Lung (tissue), 12 donors: ENCODE data around the gene CYP4F8. TPM values are rescaled to one million over a fixed set of nuclear protein-coding genes. Genes with fewer than 3 reads are reported as not detected.

ENCODE experiments used
- ATAC-seq: fragments of 200-7000 bp; cut with Tn5 transposase; one replicate; pipeline ENCODE4 v1.9.1; 2020; ENCODE audit warnings: moderate number of reproducible peaks; ENCODE audit not compliant: insufficient read depth, low FRiP score
- DNase-seq, 3 donors: peaks; one replicate each; pipeline ENCODE4 v3.0.0-alpha.2; 2013 to 2017
- H3K27ac ChIP-seq, 2 donors: one replicate each; pipeline ENCODE4 v1.5.1; 2013; ENCODE audit warnings: mild to moderate bottlenecking in 2 of 2, moderate library complexity in 2 of 2, control low read depth in 1 of 2, inconsistent platforms in 1 of 2, low read depth in 1 of 2, low read length in 1 of 2
- H3K27me3 ChIP-seq, 3 donors: one replicate each; pipeline ENCODE4 v1.5.1; 2013; ENCODE audit warnings: low read length in 2 of 3; ENCODE audit not compliant: control insufficient read depth in 3 of 3, insufficient read depth in 3 of 3
- H3K36me3 ChIP-seq, 4 donors: one replicate each; pipeline ENCODE4 v1.5.1; 2013; ENCODE audit warnings: low read length in 4 of 4, mild to moderate bottlenecking in 1 of 4, moderate library complexity in 1 of 4; ENCODE audit not compliant: control insufficient read depth in 4 of 4, insufficient read depth in 4 of 4
- H3K4me1 ChIP-seq, 5 donors: one replicate each; pipeline ENCODE4 v1.5.1; 2013; ENCODE audit warnings: low read length in 5 of 5, mild to moderate bottlenecking in 2 of 5, moderate library complexity in 1 of 5; ENCODE audit not compliant: control insufficient read depth in 5 of 5, insufficient read depth in 5 of 5
- H3K4me3 ChIP-seq: one replicate; pipeline ENCODE4 v1.5.1; 2013; ENCODE audit warnings: mild to moderate bottlenecking, control low read depth, moderate library complexity
- H3K9ac ChIP-seq, 2 donors: one replicate each; pipeline ENCODE4 v1.5.1; 2013; ENCODE audit warnings: low read length in 2 of 2, control low read depth in 1 of 2; ENCODE audit not compliant: insufficient read depth in 1 of 2
- H3K9me3 ChIP-seq, 4 donors: one replicate each; pipeline ENCODE4 v1.5.1; 2013; ENCODE audit warnings: low read length in 3 of 4, mild to moderate bottlenecking in 1 of 4, moderate library complexity in 1 of 4; ENCODE audit not compliant: control insufficient read depth in 4 of 4, insufficient read depth in 3 of 4
- CTCF ChIP-seq: IDR thresholded peaks from 2 replicates; pipeline ENCODE4 v1.5.1; 2012; ENCODE audit warnings: mild to moderate bottlenecking; ENCODE audit errors: control extremely low read depth, extremely low read depth
- WGBS, 2 donors: extraction: QIAGEN DNeasy Blood & Tissue Kit; methylation state at CpG; one replicate each; pipeline ENCODE4 v1.1.7; 2013; 5-methylcytosine and 5-hydroxymethylcytosine counted together
- polyA plus RNA-seq, 2 donors: library from polyadenylated mRNA; stranded (reverse); fragments of 200-250 nt; gene quantifications; one replicate each; pipeline ENCODE4 v1.2.1, GENCODE V29; 2013
- total RNA-seq, 2 donors: library from RNA; depleted of rRNA in 1 of 2; stranded (reverse); fragments of >200 nt in 1 of 2; gene quantifications; one replicate each; pipeline ENCODE4 v1.2.1, GENCODE V29; 2014 to 2021
- donor health status: control.
- donor health status: control.
- donor health status: Bipolar disorder and iron deficiency.
- donor health status: healthy.
- donor health status: DM: yes; HTN: yes; CAD: no.

CYP4F8 gene
- total and polyA plus RNA-seq, 4 donors, result not detected

- no peak overlapping the region for H3K4me3 ChIP-seq
- no peak overlapping the region for H3K9ac ChIP-seq
- peaks cover 0 to 3% (median 0%) of the 10 kb centered on the region in 5 donors for H3K4me1 ChIP-seq
- no peaks in the 10 kb centered on the region for H3K27me3 ChIP-seq
- H3K36me3 ChIP-seq, result no peaks in the 10 kb centered on the region
- TF ChIP-seq CTCF, result no peak
- H3K27ac ChIP-seq, result no peak overlapping the region
- ATAC-seq (no peak), DNase-seq (no peak)
- H3K9me3 ChIP-seq, result peaks cover 0 to 4% (median 0%) of the 10 kb centered on the region in 4 donors
- 51 to 62% methylated on average over 7 of the region's 7 CpGs for WGBS, 2 donors
These were observed 1.7 kb downstream of the CYP4F8 start for GRCh38 chr19:15616627-15617270.

- DNase-seq (no peak), ATAC-seq (no peak)
- no peaks in the 10 kb centered on the region for H3K36me3 ChIP-seq
- H3K4me1 ChIP-seq, result peaks cover 0 to 3% (median 0%) of the 10 kb centered on the region in 5 donors
- H3K27me3 ChIP-seq, result no peaks in the 10 kb centered on the region
- no peak overlapping the region for H3K27ac ChIP-seq
- WGBS, 2 donors, result 82 to 84% methylated on average over 5 of the region's 5 CpGs
- no peak overlapping the region for H3K4me3 ChIP-seq
- no peak overlapping the region for H3K9ac ChIP-seq
- TF ChIP-seq CTCF, result no peak
- H3K9me3 ChIP-seq, result peaks cover 0 to 2% (median 0%) of the 10 kb centered on the region in 4 donors
These were observed 3.3 kb downstream of the CYP4F8 start for GRCh38 chr19:15618321-15618720.

GRCh38 chr19:15621801-15622200, 6.8 kb downstream of the CYP4F8 start:
- H3K4me3 ChIP-seq, result no peak overlapping the region
- no peak for DNase-seq
- no peak overlapping the region for H3K9ac ChIP-seq
- no peak for ATAC-seq
- H3K27ac ChIP-seq, result no peak overlapping the region
- no peaks in the 10 kb centered on the region for H3K36me3 ChIP-seq
- H3K9me3 ChIP-seq, result peaks cover 0 to 2% (median 0%) of the 10 kb centered on the region in 4 donors
- no peaks in the 10 kb centered on the region for H3K4me1 ChIP-seq
- no peak for TF ChIP-seq CTCF
- no peaks in the 10 kb centered on the region for H3K27me3 ChIP-seq
- WGBS, 2 donors, result 71 to 83% methylated on average over 1 of the region's 1 CpG

GRCh38 chr19:15622991-15623390, 8.0 kb downstream of the CYP4F8 start:
- no peaks in the 10 kb centered on the region for H3K4me1 ChIP-seq
- 57 to 65% methylated on average over 11 of the region's 11 CpGs for WGBS, 2 donors
- no peak for TF ChIP-seq CTCF
- H3K27me3 ChIP-seq, result no peaks in the 10 kb centered on the region
- DNase-seq (no peak), ATAC-seq (no peak)
- no peaks in the 10 kb centered on the region for H3K36me3 ChIP-seq
- no peak overlapping the region for H3K4me3 ChIP-seq
- no peak overlapping the region for H3K9ac ChIP-seq
- H3K9me3 ChIP-seq, result peaks cover 0 to 2% (median 0%) of the 10 kb centered on the region in 4 donors
- no peak overlapping the region for H3K27ac ChIP-seq
